K562 (cell line): ENCODE measurements around the gene FBL. TPM values are rescaled to one million over a fixed set of nuclear protein-coding genes. Genes with fewer than 3 reads are reported as not detected.

Source experiments
- ATAC-seq: fragments of 200-7000 bp; cut with Tn5 transposase; 3 replicates; pipeline ENCODE4 v1.9.1; 2020; ENCODE audit warnings: moderate library complexity
- BruUV-seq: library from RNA; stranded (reverse); fragments of 400-500 nt; replicated peaks from 2 replicates; lab custom pipeline; 2021; lab: Mats Ljungman, UMichigan
- CTCF ChIA-PET: fragments of 300-600 bp; formaldehyde crosslinking; extraction: SDS; loops from one replicate; lab custom pipeline; 2021; ENCODE audit warnings: low intra/inter-chr PET ratio; lab: Yijun Ruan, JAX
- POLR2A ChIA-PET: fragments of 300-600, 350-650 bp; sonication (Branson Sonifier 250); formaldehyde crosslinking; extraction: SDS; loops from one replicate; lab custom pipeline; 2021; ENCODE audit warnings: antibody characterized with exemption, inconsistent platforms; lab: Yijun Ruan, JAX
- DNase-seq, 4 experiments: peaks; one replicate each; pipeline versions ENCODE4 v3.0.0 to v3.0.0-alpha.2; 2011 to 2018; ENCODE audit warnings: low spot score in 3 of 4, mixed read lengths in 3 of 4; ENCODE audit errors: extremely low read depth in 1 of 4
- FAIRE-seq: peaks from 2 replicates; lab custom pipeline; 2011; peaks lifted over from hg19 to GRCh38; lab: Jason Lieb, UNC
- H2AFZ ChIP-seq: 2 replicates; pipeline ENCODE4 v1.6.0; 2011; ENCODE audit warnings: low read depth, low read length, control low read depth, inconsistent platforms
- H3K27ac ChIP-seq: fragments of 200-600 bp; 3 replicates; pipeline ENCODE4 v1.8.0; 2011; ENCODE audit warnings: low read depth, mild to moderate bottlenecking, control low read depth, inconsistent platforms, low read length, moderate library complexity, mixed read lengths; ENCODE audit errors: extremely low read depth
- H3K27me3 ChIP-seq, 2 experiments: fragments of 300-600 bp in 1 of 2; 2 replicates in 1 of 2; 3 replicates in 1 of 2; pipeline versions ENCODE4 v1.6.0 to v1.8.0; 2011; ENCODE audit warnings: inconsistent platforms in 2 of 2, low read length in 2 of 2, mild to moderate bottlenecking in 1 of 2, mixed read lengths in 1 of 2, moderate library complexity in 1 of 2; ENCODE audit not compliant: control insufficient read depth in 2 of 2, insufficient read depth in 2 of 2
- H3K36me3 ChIP-seq: fragments of 300-600 bp; 3 replicates; pipeline ENCODE4 v1.8.0; 2011; ENCODE audit warnings: mild to moderate bottlenecking, low read length, inconsistent platforms; ENCODE audit not compliant: control insufficient read depth, insufficient read depth
- H3K4me1 ChIP-seq, 2 experiments: fragments of 200-600 bp in 1 of 2; replicated peaks in 1 of 2; 2 replicates in 1 of 2; 3 replicates in 1 of 2; pipeline versions ENCODE4 v1.5.1 to v1.8.0; 2011; ENCODE audit warnings: inconsistent platforms in 2 of 2, low read length in 2 of 2, mild to moderate bottlenecking in 1 of 2, mixed read lengths in 1 of 2, moderate library complexity in 1 of 2; ENCODE audit not compliant: control insufficient read depth in 2 of 2, insufficient read depth in 2 of 2
- H3K4me2 ChIP-seq: 2 replicates; pipeline ENCODE4 v1.6.1; 2011; ENCODE audit warnings: low read length, control low read depth, inconsistent platforms, mixed read lengths; ENCODE audit not compliant: insufficient read depth
- H3K4me3 ChIP-seq: fragments of 200-600 bp; sonication (generic), shearing (Covaris generic); 2 replicates; pipeline ENCODE4 v1.5.1; 2016; ENCODE audit warnings: control low read depth, inconsistent platforms
- H3K79me2 ChIP-seq: fragments of 200-600 bp; 3 replicates; pipeline ENCODE4 v1.8.0; 2011; ENCODE audit warnings: low read length, inconsistent platforms; ENCODE audit not compliant: control insufficient read depth, insufficient read depth
- H3K9ac ChIP-seq, 2 experiments: 2 replicates each; pipeline versions ENCODE4 v1.6.0 to v1.6.1; 2011; ENCODE audit warnings: low read depth in 2 of 2, low read length in 2 of 2, control low read depth in 1 of 2, inconsistent platforms in 1 of 2, mild to moderate bottlenecking in 1 of 2, mixed read lengths in 1 of 2; ENCODE audit not compliant: insufficient read depth in 1 of 2
- H3K9me1 ChIP-seq: one replicate; pipeline ENCODE4 v1.6.0; 2011; ENCODE audit warnings: inconsistent platforms, mild to moderate bottlenecking, low read length, moderate library complexity; ENCODE audit not compliant: control insufficient read depth, insufficient read depth
- H3K9me3 ChIP-seq: replicated peaks from 2 replicates; pipeline ENCODE4 v1.5.1; 2011; ENCODE audit warnings: low read depth, low read length, inconsistent platforms; ENCODE audit not compliant: control insufficient read depth, insufficient read depth
- H4K20me1 ChIP-seq: replicated peaks from 2 replicates; pipeline ENCODE4 v1.6.1; 2011; ENCODE audit warnings: low read length, inconsistent platforms, mixed read lengths; ENCODE audit not compliant: control insufficient read depth, insufficient read depth
- CEBPG ChIP-seq, 3 experiments: fragments of 200-800 bp in 1 of 3; sonication (Bioruptor generic) in 1 of 3; sonication (generic) in 1 of 3; formaldehyde crosslinking in 1 of 3; IDR thresholded peaks in 2 of 3; conservative IDR thresholded peaks in 1 of 3; 2 replicates each; pipeline versions ENCODE4 v1.6.1 to v1.8.0; 2016 to 2022; ENCODE audit warnings: missing compliant biosample characterization in 2 of 3, missing genetic modification characterization in 2 of 3, mild to moderate bottlenecking in 1 of 3, missing genetic modification reagents in 1 of 3
- CLOCK ChIP-seq: fragments of 250-450 bp; sonication (Bioruptor Pico); IDR thresholded peaks from 2 replicates; pipeline ENCODE4 v1.4.0; 2020; ENCODE audit warnings: mild to moderate bottlenecking, moderate library complexity, borderline replicate concordance
- EHMT2 ChIP-seq: fragments of 450-650 bp; IDR thresholded peaks from 2 replicates; pipeline ENCODE4 v1.6.1; 2018; ENCODE audit warnings: antibody characterized with exemption
- ELF2 ChIP-seq: fragments of 250-450 bp; sonication (Bioruptor Pico); IDR thresholded peaks from 2 replicates; pipeline ENCODE4 v1.5.0; 2021; ENCODE audit warnings: mild to moderate bottlenecking
- FOXP1 ChIP-seq: sonication (generic); formaldehyde crosslinking; IDR thresholded peaks from 2 replicates; pipeline ENCODE4 v1.8.0; 2022; ENCODE audit warnings: mild to moderate bottlenecking, missing genetic modification reagents
- GABPA ChIP-seq: fragments of 200-800 bp; sonication (Bioruptor generic); conservative IDR thresholded peaks from 2 replicates; pipeline ENCODE4 v1.6.1; 2016; ENCODE audit warnings: low read depth, missing genetic modification characterization, missing compliant biosample characterization
- MTA3 ChIP-seq: fragments of 450-650 bp; formaldehyde crosslinking; IDR thresholded peaks from 2 replicates; pipeline ENCODE4 v1.6.1; 2017; ENCODE audit warnings: mild to moderate bottlenecking, borderline replicate concordance
- RBM25 ChIP-seq: fragments of 200-400 bp; formaldehyde crosslinking; IDR thresholded peaks from 2 replicates; pipeline ENCODE4 v1.6.1; 2018; ENCODE audit warnings: low read length, low read depth, moderate library complexity; ENCODE audit not compliant: severe bottlenecking
- TGIF2 ChIP-seq: sonication (generic); formaldehyde crosslinking; IDR thresholded peaks from 2 replicates; pipeline ENCODE4 v1.8.1; 2022; ENCODE audit warnings: mild to moderate bottlenecking, missing genetic modification reagents, moderate library complexity
- YBX1 ChIP-seq: fragments of 450-650 bp; IDR thresholded peaks from 2 replicates; pipeline ENCODE4 v1.7.1; 2016; ENCODE audit warnings: mild to moderate bottlenecking
- ZNF282 ChIP-seq: sonication (generic); formaldehyde crosslinking; IDR thresholded peaks from 2 replicates; pipeline ENCODE4 v1.8.1; 2023; ENCODE audit warnings: missing genetic modification reagents
- ZNF316 ChIP-seq: fragments of 450-650 bp; IDR thresholded peaks from 2 replicates; pipeline ENCODE4 v1.6.1; 2016
- WGBS: fragments of 100-300 bp; shearing (Covaris generic); methylation state at CpG from one replicate; pipeline ENCODE4 v1.1.6; 2016; ENCODE audit warnings: low coverage, mixed read lengths; ENCODE audit not compliant: insufficient coverage; ENCODE audit errors: missing lambda C conversion rate; 5-methylcytosine and 5-hydroxymethylcytosine counted together
- in situ Hi-C: fragments of 300-500 bp; cut with MboI; formaldehyde crosslinking; loops from 4 replicates; pipeline ENCODE4 v1.15.0; 2018; ENCODE audit warnings: inconsistent platforms, mixed read lengths
- intact Hi-C: fragments of 100-400 bp; cut with micrococcal nuclease; formaldehyde crosslinking; loops from 2 replicates; pipeline ENCODE4 v1.14.2; 2022
- polyA plus RNA-seq, 8 experiments: library from polyadenylated mRNA; depleted of rRNA in 4 of 8; stranded (reverse) in 5 of 8; unstranded in 3 of 8; fragments of >200 nt; fragmentation: Nextera tagmentation in 2 of 8; fragmentation: Illumina TruSeq in 1 of 8; extraction: Ambion mirVana in 2 of 8; extraction: Trizol in 1 of 8; gene quantifications; 2 replicates each; pipeline versions ENCODE4 v1.2.1 to v1.2.3, GENCODE V29; 2011 to 2014; ENCODE audit warnings: inconsistent platforms in 1 of 8, missing spikeins in 1 of 8
- total RNA-seq, 7 experiments: library from RNA; depleted of rRNA in 6 of 7; stranded (reverse); fragments of >200 nt in 6 of 7; fragmentation: Illumina TruSeq in 2 of 7; extraction: Trizol in 2 of 7; gene quantifications; 2 replicates each; pipeline versions ENCODE4 v1.2.1 to v1.2.3, GENCODE V29; 2011 to 2021; ENCODE audit warnings: low replicate concordance in 1 of 7

FBL gene
- total and polyA plus RNA-seq, 9 of the 15 experiments (the other 6 are each of a cell fraction or from before 2014, with no cell fraction given): 201 to 1,696 (median 696) TPM

GRCh38 chr19:39838569-39838968, 7.6 kb downstream of the FBL start:
- Histone ChIP-seq H3K4me3 (no peak overlapping the region), H3K36me3 (peaks cover 81% of the 10 kb centered on the region), H4K20me1 (peaks cover 38% of the 10 kb centered on the region), H3K9me3 (no peaks in the 10 kb centered on the region), H3K4me1 (peaks cover 46 to 49% of the 10 kb centered on the region in 2 experiments), H3K4me2 (no peak overlapping the region; the same call in 1 of the 2 replicates), H3K9me1 (peaks cover 8% of the 10 kb centered on the region), H3K79me2 (peaks cover 54% of the 10 kb centered on the region), H3K9ac (peak overlapping the region in 1 of 2 experiments; percentile 31; a peak in 1 of 4 replicates), H2AFZ (no peak overlapping the region), H3K27me3 (no peaks in the 10 kb centered on the region), H3K27ac (no peak overlapping the region)
- in situ Hi-C loops: no loop called here
- BruUV-seq: no TSS peak
- FAIRE-seq: no peak
- intact Hi-C loops: no loop called here
- TF ChIP-seq CLOCK (CRISPR knock-in tag): no peak
- WGBS: 82% methylated on average over 4 of the region's 4 CpGs
- ChIA-PET POLR2A (no interaction called here), CTCF (no interaction called here)
- DNase-seq: no peak
- ATAC-seq: no peak

- intact Hi-C loops (no loop called here), in situ Hi-C loops (no loop called here)
- peaks cover 45 to 47% of the 10 kb centered on the region in 2 experiments for H3K4me1 ChIP-seq
- no peak overlapping the region for H3K4me3 ChIP-seq
- H4K20me1 ChIP-seq: peaks cover 32% of the 10 kb centered on the region
- TF ChIP-seq ELF2: no peak
- no peak for TF ChIP-seq YBX1
- TF ChIP-seq EHMT2: no peak
- TF ChIP-seq ZNF316: no peak
- TF ChIP-seq GABPA (tag): no peak
- peak; percentile 40 for TF ChIP-seq RBM25
- TF ChIP-seq ZNF282 (CRISPR knock-in tag): no peak
- no peak for TF ChIP-seq MTA3
- no peak for TF ChIP-seq FOXP1 (CRISPR knock-in tag)
- TF ChIP-seq CEBPG (CRISPR knock-in tag; IDR thresholded peaks at IDR 0.05): no peak
- TF ChIP-seq CEBPG (tag; conservative IDR thresholded peaks at IDR 0.05 in 1 of 2, IDR thresholded peaks at IDR 0.05 in 1 of 2): peak in 1 of 2 experiments; percentile 67; a peak in 1 of 4 replicates
- no peak for TF ChIP-seq TGIF2 (CRISPR knock-in tag)
- H3K4me2 ChIP-seq: no peak overlapping the region
- no peaks in the 10 kb centered on the region for H3K9me3 ChIP-seq
- ATAC-seq: no peak
- peaks cover 79% of the 10 kb centered on the region for H3K36me3 ChIP-seq
- H3K9me1 ChIP-seq: peaks cover 8% of the 10 kb centered on the region
- no peak overlapping the region for H3K9ac ChIP-seq
- WGBS: no CpG with 5 or more reads among the region's 3 CpGs
- no peak for DNase-seq
- no peak overlapping the region for H3K27ac ChIP-seq
- BruUV-seq: no TSS peak
- CTCF ChIA-PET: no interaction called here
- no peaks in the 10 kb centered on the region for H3K27me3 ChIP-seq
- FAIRE-seq: no peak
- H2AFZ ChIP-seq: no peak overlapping the region
- POLR2A ChIA-PET: no interaction called here
- H3K79me2 ChIP-seq: peaks cover 53% of the 10 kb centered on the region
These were observed 8.2 kb downstream of the FBL start for GRCh38 chr19:39837978-39838377.
